ENCODE results near the gene ZCWPW2. TPM values are rescaled to one million over a fixed set of nuclear protein-coding genes. Genes with fewer than 3 reads are reported as not detected.

The ZCWPW2 gene
- total and polyA plus RNA-seq, 9 of the 15 experiments (the other 6 are each of a cell fraction or from before 2014, with no cell fraction given) = 0.10 to 0.77 (median 0.44) TPM

- H2AFZ ChIP-seq (ENCODE audit: low read depth, low read length) = no peak overlapping the region
- no peak for TF ChIP-seq SREBF2 (CRISPR knock-in tag; IDR thresholded peaks at IDR 0.05)
- no peak for TF ChIP-seq SLC30A9 (CRISPR knock-in tag; IDR thresholded peaks at IDR 0.05)
- TF ChIP-seq KAT7 (CRISPR knock-in tag; IDR thresholded peaks at IDR 0.05; ENCODE audit: borderline replicate concordance) = no peak
- TF ChIP-seq POLR3G (IDR thresholded peaks at IDR 0.05; ENCODE audit: extremely low read depth, insufficient read length, insufficient replicate concordance) = no peak
- no peak for TF ChIP-seq BMI1 (IDR thresholded peaks at IDR 0.05; ENCODE audit: low read length)
- no peak for TF ChIP-seq ZBTB1 (CRISPR knock-in tag; IDR thresholded peaks at IDR 0.05; ENCODE audit: borderline replicate concordance, low read depth)
- no peak for TF ChIP-seq E2F4 (CRISPR knock-in tag; IDR thresholded peaks at IDR 0.05; ENCODE audit: low read depth)
- no peak for TF ChIP-seq COPS2 (conservative IDR thresholded peaks at IDR 0.05)
- no peak for TF ChIP-seq SIN3A (IDR thresholded peaks at IDR 0.05; ENCODE audit: borderline replicate concordance in 2 of 2, control insufficient read depth in 1 of 2, low read depth in 2 of 2, low read length in 2 of 2)
- no peak for TF ChIP-seq ZNF165 (CRISPR knock-in tag; IDR thresholded peaks at IDR 0.05; ENCODE audit: borderline replicate concordance)
- TF ChIP-seq MTA3 (IDR thresholded peaks at IDR 0.05; ENCODE audit: borderline replicate concordance) = no peak
- POLR2A ChIA-PET = no interaction called here
- H3K9me1 ChIP-seq (ENCODE audit: control insufficient read depth, insufficient read depth, low read length) = no peaks in the 10 kb centered on the region
- no peaks in the 10 kb centered on the region for H3K27me3 ChIP-seq (ENCODE audit: control insufficient read depth in 2 of 2, insufficient read depth in 2 of 2, low read length in 2 of 2)
- FAIRE-seq = no peak
- H3K9me3 ChIP-seq (replicated peaks; ENCODE audit: control insufficient read depth, insufficient read depth, low read depth, low read length) = peaks cover 1% of the 10 kb centered on the region
- no peaks in the 10 kb centered on the region for H3K4me1 ChIP-seq (replicated peaks in 1 of 2; ENCODE audit: control insufficient read depth in 2 of 2, insufficient read depth in 2 of 2, low read length in 2 of 2)
- intact Hi-C loops (cut with micrococcal nuclease) = no loop called here
- no peak overlapping the region for H3K4me2 ChIP-seq (ENCODE audit: insufficient read depth, low read length)
- H3K27ac ChIP-seq (ENCODE audit: extremely low read depth, low read depth, low read length) = no peak overlapping the region
- H3K36me3 ChIP-seq (ENCODE audit: control insufficient read depth, insufficient read depth, low read length) = no peaks in the 10 kb centered on the region
- H4K20me1 ChIP-seq (replicated peaks; ENCODE audit: control insufficient read depth, insufficient read depth, low read length) = no peaks in the 10 kb centered on the region
- no peak for DNase-seq (ENCODE audit: extremely low read depth in 1 of 4, low spot score in 3 of 4)
- ATAC-seq = no peak
- WGBS (ENCODE audit: insufficient coverage, low coverage, missing lambda C conversion rate) = 0% methylated on average over 1 of the region's 1 CpG
- no peaks in the 10 kb centered on the region for H3K79me2 ChIP-seq (ENCODE audit: control insufficient read depth, insufficient read depth, low read length)
- H3K9ac ChIP-seq (ENCODE audit: insufficient read depth in 1 of 2, low read depth in 2 of 2, low read length in 2 of 2) = no peak overlapping the region
- H3K4me3 ChIP-seq = no peak overlapping the region
- in situ Hi-C loops (cut with MboI) = no loop called here
- CTCF ChIA-PET (ENCODE audit: low intra/inter-chr PET ratio) = no interaction called here
- BruUV-seq (replicated peaks) = no TSS peak
These were observed 118.9 kb downstream of the ZCWPW2 start for GRCh38 chr3:28467414-28467813.
